ENCODE data around the gene ZBTB3.
A peak's percentile ranks its signal among the peaks of the same experiment; 100 is the strongest.
"Not testable (repeated sequence)": the region's sequence is repeated elsewhere in the genome, so short reads cannot be mapped to it uniquely, and the experiment has no call there.

The ZBTB3 gene

GRCh38 chr11:62757846-62758788 lies 4.2 kb upstream of the ZBTB3 start:
- DNase-seq (ENCODE audit: low read depth) = no peak

GRCh38 chr11:62755086-62755615 lies 1.2 kb upstream of the ZBTB3 start:
- no peak for DNase-seq (ENCODE audit: low read depth)

GRCh38 chr11:62752994-62753735 lies 795 bp downstream of the ZBTB3 start:
- DNase-seq (ENCODE audit: low read depth) = no peak

- no peak for DNase-seq (ENCODE audit: low read depth)
These were observed 1.7 kb downstream of the ZBTB3 start for GRCh38 chr11:62752177-62752785.

GRCh38 chr11:62749931-62750330 lies 4.0 kb downstream of the ZBTB3 start:
- DNase-seq (ENCODE audit: low read depth) = not testable (repeated sequence)

- DNase-seq (ENCODE audit: low read depth) = no peak
These were observed 6.3 kb downstream of the ZBTB3 start for GRCh38 chr11:62747475-62748160.

- DNase-seq (ENCODE audit: low read depth) = no peak
These were observed 16.8 kb downstream of the ZBTB3 start for GRCh38 chr11:62737196-62737595.

GRCh38 chr11:62732830-62733229 lies 21.1 kb downstream of the ZBTB3 start:
- no peak for DNase-seq (ENCODE audit: low read depth)

GRCh38 chr11:62730076-62730475 lies 23.9 kb downstream of the ZBTB3 start:
- DNase-seq (ENCODE audit: low read depth) = not testable (repeated sequence)

- DNase-seq (ENCODE audit: low read depth) = peak; percentile 77
These were observed 25.6 kb downstream of the ZBTB3 start, which contains the start of gene TTC9C for GRCh38 chr11:62728171-62728988. TSS of gene TTC9C (plus strand) at chr11:62728486. CDS start at chr11:62728849, 363 bp downstream.

GRCh38 chr11:62727872-62728170 lies 26.1 kb downstream of the ZBTB3 start:
- DNase-seq (ENCODE audit: low read depth) = peak; percentile 63

- peak; percentile 96 for DNase-seq (ENCODE audit: low read depth)
These were observed 26.6 kb downstream of the ZBTB3 start, which contains the start of gene HNRNPUL2 for GRCh38 chr11:62727165-62727871. TSS of gene HNRNPUL2 (minus strand) at chr11:62727457. CDS start at chr11:62727156, 301 bp downstream.

- no peak for DNase-seq (ENCODE audit: low read depth)
These were observed 27.1 kb downstream of the ZBTB3 start for GRCh38 chr11:62726915-62727164.

- no peak for DNase-seq (ENCODE audit: low read depth)
These were observed 27.6 kb downstream of the ZBTB3 start for GRCh38 chr11:62726156-62726914.

GRCh38 chr11:62725646-62726045 lies 28.3 kb downstream of the ZBTB3 start:
- no peak for DNase-seq (ENCODE audit: low read depth)

GRCh38 chr11:62724171-62724570 lies 29.8 kb downstream of the ZBTB3 start:
- DNase-seq (ENCODE audit: low read depth) = no peak

GRCh38 chr11:62721994-62722393 lies 32.0 kb downstream of the ZBTB3 start:
- DNase-seq (ENCODE audit: low read depth) = no peak

GRCh38 chr11:62719302-62719978 lies 34.5 kb downstream of the ZBTB3 start:
- DNase-seq (ENCODE audit: low read depth) = no peak

- no peak for DNase-seq (ENCODE audit: low read depth)
These were observed 37.1 kb downstream of the ZBTB3 start for GRCh38 chr11:62716816-62717215.
